HEK293 (cell line): Measurements from ENCODE around the gene OR7G3.

Source experiments
- CTCF ChIA-PET: fragments of 350-600 bp; formaldehyde crosslinking; extraction: SDS; loops from one replicate; lab custom pipeline; 2021; ENCODE audit warnings: antibody characterized with exemption; lab: Yijun Ruan, JAX
- POLR2A ChIA-PET: fragments of 300-600 bp; formaldehyde crosslinking; extraction: SDS; loops from one replicate; lab custom pipeline; 2020; ENCODE audit warnings: antibody characterized with exemption, inconsistent platforms; lab: Yijun Ruan, JAX
- H3K27ac ChIP-seq: fragments of 200-500 bp; sonication (Bioruptor generic); 2 replicates; pipeline ENCODE4 v1.5.1; 2014; ENCODE audit warnings: low read depth, low read length, control low read depth, inconsistent platforms; ENCODE audit errors: extremely low read depth
- H3K36me3 ChIP-seq, 2 experiments: fragments of 200-500 bp in 1 of 2; sonication (Bioruptor generic) in 1 of 2; 1 replicate in 1 of 2; 2 replicates in 1 of 2; pipeline ENCODE4 v1.5.1; 2014 to 2017; ENCODE audit warnings: inconsistent platforms in 2 of 2, low read length in 2 of 2; ENCODE audit not compliant: control insufficient read depth in 2 of 2, insufficient read depth in 1 of 2
- H3K4me1 ChIP-seq: fragments of 200-500 bp; sonication (Bioruptor generic); 2 replicates; pipeline ENCODE4 v1.5.1; 2014; ENCODE audit warnings: mild to moderate bottlenecking, low read length, inconsistent platforms; ENCODE audit not compliant: control insufficient read depth, insufficient read depth
- H3K4me3 ChIP-seq: 2 replicates; pipeline ENCODE4 v1.5.1; 2011; ENCODE audit warnings: low read depth, mild to moderate bottlenecking, control low read depth, low read length, moderate library complexity
- H3K9me3 ChIP-seq: fragments of 200-500 bp; sonication (Bioruptor generic); 2 replicates; pipeline ENCODE4 v1.5.1; 2014; ENCODE audit warnings: low read depth, low read length, inconsistent platforms; ENCODE audit not compliant: control insufficient read depth, insufficient read depth
- KLF8 ChIP-seq: fragments of 450-650 bp; formaldehyde crosslinking; IDR thresholded peaks from 2 replicates; pipeline ENCODE4 v1.5.1; 2016; ENCODE audit warnings: missing biosample characterization, missing genetic modification characterization
- KLF9 ChIP-seq: fragments of 450-650 bp; formaldehyde crosslinking; IDR thresholded peaks from 2 replicates; pipeline ENCODE4 v1.5.1; 2016; ENCODE audit warnings: missing biosample characterization, missing genetic modification characterization, low read depth
- PRDM1 ChIP-seq: fragments of 450-650 bp; formaldehyde crosslinking; IDR thresholded peaks from 2 replicates; pipeline ENCODE4; 2016; ENCODE audit warnings: missing biosample characterization, missing genetic modification characterization
- TRIM28 ChIP-seq: IDR thresholded peaks from 2 replicates; pipeline ENCODE4 v1.6.1; 2011; ENCODE audit warnings: low read length, control low read depth, borderline replicate concordance
- ZBTB48 ChIP-seq: fragments of 450-650 bp; formaldehyde crosslinking; IDR thresholded peaks from 2 replicates; pipeline ENCODE4 v1.5.1; 2016; ENCODE audit warnings: missing biosample characterization, missing genetic modification characterization
- ZFP37 ChIP-seq: fragments of 450-650 bp; formaldehyde crosslinking; IDR thresholded peaks from 2 replicates; pipeline ENCODE4 v1.5.1; 2016; ENCODE audit warnings: missing biosample characterization, missing genetic modification characterization
- ZFP41 ChIP-seq: fragments of 450-650 bp; formaldehyde crosslinking; IDR thresholded peaks from 2 replicates; pipeline ENCODE4 v1.5.1; 2016; ENCODE audit warnings: missing biosample characterization, missing genetic modification characterization, borderline replicate concordance
- ZNF138 ChIP-seq: fragments of 450-650 bp; formaldehyde crosslinking; IDR thresholded peaks from 2 replicates; pipeline ENCODE4 v1.5.1; 2016; ENCODE audit warnings: missing biosample characterization, missing genetic modification characterization, borderline replicate concordance
- ZNF18 ChIP-seq: fragments of 450-650 bp; formaldehyde crosslinking; IDR thresholded peaks from 2 replicates; pipeline ENCODE4 v1.5.1; 2016; ENCODE audit warnings: missing biosample characterization, missing genetic modification characterization
- ZNF19 ChIP-seq: fragments of 450-650 bp; formaldehyde crosslinking; IDR thresholded peaks from 2 replicates; pipeline ENCODE4; 2016; ENCODE audit warnings: missing biosample characterization, missing genetic modification characterization, low read depth
- ZNF26 ChIP-seq: fragments of 450-650 bp; formaldehyde crosslinking; IDR thresholded peaks from 2 replicates; pipeline ENCODE4 v1.5.1; 2016; ENCODE audit warnings: missing biosample characterization, missing genetic modification characterization
- ZNF274 ChIP-seq, 2 experiments: fragments of 200-500 bp in 1 of 2; fragments of 450-650 bp in 1 of 2; sonication (Bioruptor generic) in 1 of 2; formaldehyde crosslinking in 1 of 2; IDR thresholded peaks; 2 replicates each; pipeline versions ENCODE4 v1.5.1 to v1.6.1; 2014 to 2016; ENCODE audit warnings: borderline replicate concordance in 1 of 2, inconsistent platforms in 1 of 2, low read length in 1 of 2, missing biosample characterization in 1 of 2, missing genetic modification characterization in 1 of 2
- ZNF280D ChIP-seq: fragments of 450-650 bp; formaldehyde crosslinking; IDR thresholded peaks from 2 replicates; pipeline ENCODE4 v1.5.1; 2016; ENCODE audit warnings: missing biosample characterization, missing genetic modification characterization
- ZNF366 ChIP-seq: fragments of 450-650 bp; formaldehyde crosslinking; conservative IDR thresholded peaks from 2 replicates; pipeline ENCODE4 v1.5.1; 2016; ENCODE audit warnings: missing biosample characterization, missing genetic modification characterization
- ZNF404 ChIP-seq: fragments of 450-650 bp; formaldehyde crosslinking; IDR thresholded peaks from 2 replicates; pipeline ENCODE4 v1.5.1; 2017; ENCODE audit warnings: missing biosample characterization, missing genetic modification characterization
- ZNF423 ChIP-seq: fragments of 450-650 bp; formaldehyde crosslinking; IDR thresholded peaks from 2 replicates; pipeline ENCODE4 v1.5.1; 2016; ENCODE audit warnings: missing biosample characterization, missing genetic modification characterization
- ZNF449 ChIP-seq: fragments of 450-650 bp; formaldehyde crosslinking; IDR thresholded peaks from 2 replicates; pipeline ENCODE4 v1.5.1; 2017; ENCODE audit warnings: missing biosample characterization, mild to moderate bottlenecking, missing genetic modification characterization, moderate library complexity
- ZNF48 ChIP-seq: fragments of 450-650 bp; formaldehyde crosslinking; IDR thresholded peaks from 2 replicates; pipeline ENCODE4 v1.5.1; 2016; ENCODE audit warnings: missing biosample characterization, missing genetic modification characterization
- ZNF561 ChIP-seq: fragments of 450-650 bp; IDR thresholded peaks from 2 replicates; pipeline ENCODE4 v1.5.1; 2018; ENCODE audit warnings: missing biosample characterization, missing genetic modification characterization, borderline replicate concordance
- ZNF664 ChIP-seq: fragments of 450-650 bp; formaldehyde crosslinking; IDR thresholded peaks from 2 replicates; pipeline ENCODE4 v1.5.1; 2016; ENCODE audit warnings: missing biosample characterization, missing genetic modification characterization
- ZNF677 ChIP-seq: fragments of 450-650 bp; IDR thresholded peaks from 2 replicates; pipeline ENCODE4 v1.5.0; 2018; ENCODE audit warnings: missing biosample characterization, mild to moderate bottlenecking, missing genetic modification characterization, moderate library complexity
- ZNF830 ChIP-seq: fragments of 450-650 bp; IDR thresholded peaks from 2 replicates; pipeline ENCODE4 v1.5.0; 2018; ENCODE audit warnings: missing biosample characterization, missing genetic modification characterization, low read depth, mild to moderate bottlenecking, moderate library complexity

Gene OR7G3

GRCh38 chr19:9126900-9127405 is at the start of gene OR7G3:
TSS of gene OR7G3 (minus strand) at chr19:9126950. CDS start at chr19:9126950, 0 bp downstream.
- Histone ChIP-seq H3K4me3 (no peak within 1 kb of the TSS), H3K36me3 (no peaks in the 10 kb centered on the region), H3K4me1 (no peaks in the 10 kb centered on the region), H3K9me3 (no peaks in the 10 kb centered on the region), H3K27ac (no peak within 1 kb of the TSS)
- TF ChIP-seq PRDM1 (tag by site-specific recombination) (peak; percentile 72), ZNF366 (tag by site-specific recombination) (0 out of 2 replicates have a peak, but pooled peaks have one; percentile 67), TRIM28 (no peak), KLF8 (tag by site-specific recombination) (no peak), ZBTB48 (no peak), ZNF423 (tag by site-specific recombination) (no peak), ZNF19 (tag by site-specific recombination) (no peak), ZNF449 (tag by site-specific recombination) (no peak)
- CTCF ChIA-PET, result no interaction called here
- POLR2A ChIA-PET, result no interaction called here

- H3K4me3 ChIP-seq, result no peak overlapping the region
- no peaks in the 10 kb centered on the region; the same call in 1 of the 2 replicates for H3K9me3 ChIP-seq
- no peak overlapping the region for H3K27ac ChIP-seq
- TF ChIP-seq ZNF830 (tag by site-specific recombination), result no peak
- POLR2A ChIA-PET, result no interaction called here
- H3K36me3 ChIP-seq, result no peaks in the 10 kb centered on the region; a peak in 1 of 3 replicates
- CTCF ChIA-PET, result no interaction called here
- H3K4me1 ChIP-seq, result no peaks in the 10 kb centered on the region
These were observed 48.6 kb upstream of the OR7G3 start for GRCh38 chr19:9175326-9175725.

GRCh38 chr19:9171393-9171991 is 44.7 kb upstream of the OR7G3 start:
- Histone ChIP-seq H3K9me3 (no peaks in the 10 kb centered on the region; the same call in 1 of the 2 replicates), H3K4me1 (no peaks in the 10 kb centered on the region), H3K36me3 (peaks cover 0 to 1% of the 10 kb centered on the region in 2 experiments; a peak in 2 of 3 replicates), H3K27ac (no peak overlapping the region), H3K4me3 (no peak overlapping the region)
- POLR2A ChIA-PET, result interaction anchor here (0.7 kb wide), 1 partner anchor 184 kb away, joined by 3 read pairs; no protein-coding TSS in a partner anchor
- CTCF ChIA-PET, result no interaction called here
- TF ChIP-seq ZFP37, result no peak
- TF ChIP-seq ZNF561, result no peak
- TF ChIP-seq ZNF274 (IDR thresholded peaks at IDR 0.05; ENCODE audit: low read length), result no peak
- TF ChIP-seq ZNF274 (tag by site-specific recombination; IDR thresholded peaks at IDR 0.05; ENCODE audit: borderline replicate concordance), result no peak
- TF ChIP-seq ZFP41 (tag by site-specific recombination), result no peak
- TF ChIP-seq ZNF18 (tag by site-specific recombination), result no peak
- TF ChIP-seq KLF9 (tag by site-specific recombination), result no peak
- TF ChIP-seq ZNF26 (tag by site-specific recombination), result no peak
- TF ChIP-seq ZNF280D (tag by site-specific recombination), result no peak
- TF ChIP-seq ZNF664 (tag by site-specific recombination), result no peak
- no peak for TF ChIP-seq ZNF404 (tag by site-specific recombination)
- TF ChIP-seq ZNF138 (tag by site-specific recombination), result no peak
- TF ChIP-seq ZNF48, result no peak
- TF ChIP-seq PRDM1 (tag by site-specific recombination), result no peak
- no peak for TF ChIP-seq ZNF677 (tag by site-specific recombination)
